Activated CD8-positive, alpha-beta memory T cell treated with anti-CD3 and anti-CD28 coated beads, Interleukin-2, amount 50 U/mL, for 1 hour (primary cell): Measurements from ENCODE around the gene CARD9.
"Not testable (repeated sequence)": the region's sequence is repeated elsewhere in the genome, so short reads cannot be mapped to it uniquely, and the experiment has no call there.

ENCODE experiments used
- DNase-seq: peaks from one replicate; pipeline ENCODE4 v3.0.0-alpha.2; 2020; ENCODE audit errors: extremely low read depth

The CARD9 gene

GRCh38 chr9:136363949-136364748 is 9.3 kb downstream of the CARD9 start:
- no peak for DNase-seq

GRCh38 chr9:136363106-136363948 is 10.1 kb downstream of the CARD9 start, which contains the start of gene DNLZ:
Gene DNLZ (minus strand): TSS chr9:136363744. CDS start chr9:136363714, 30 bp downstream.
- peak; percentile 69 for DNase-seq

- no peak for DNase-seq
Observed at GRCh38 chr9:136362450-136362784, 11.1 kb downstream of the CARD9 start.

GRCh38 chr9:136361754-136362449 is 11.6 kb downstream of the CARD9 start:
- DNase-seq: no peak

DNA sequence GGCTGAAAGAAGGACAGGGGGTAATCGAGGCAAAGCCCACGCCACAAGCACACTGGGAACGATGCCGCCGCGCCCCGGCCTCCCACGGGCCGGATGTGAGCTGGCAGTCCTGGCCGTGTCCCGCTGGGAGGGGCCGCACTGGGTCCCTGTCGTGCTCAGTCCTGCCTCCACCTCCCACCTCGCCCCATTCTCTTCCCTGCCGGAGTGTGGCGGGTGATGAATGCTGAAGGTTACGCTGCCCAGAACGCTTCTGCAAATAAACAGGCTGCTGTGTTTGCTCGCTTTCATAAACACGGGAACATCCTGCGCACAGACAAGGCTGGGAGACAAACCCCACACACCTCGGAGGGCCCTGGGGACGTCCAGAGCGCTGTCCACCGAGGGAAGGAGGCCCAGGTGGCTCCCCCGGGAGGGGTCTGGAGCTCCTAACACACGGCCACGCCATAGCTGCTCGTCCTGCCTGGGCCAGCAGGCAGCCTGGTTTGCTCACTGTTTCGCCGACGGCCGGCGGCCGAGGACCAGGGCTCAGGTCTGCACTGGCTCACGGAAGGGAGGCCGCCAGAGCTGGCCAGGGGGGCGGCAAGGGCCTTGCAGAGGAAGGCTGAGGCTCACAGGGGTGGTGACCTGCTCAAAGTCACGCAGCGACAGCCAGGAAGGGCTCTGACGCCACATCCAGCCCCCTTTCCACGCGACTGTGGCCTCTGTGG is 12.3 kb downstream of the CARD9 start:
- DNase-seq: no peak

- DNase-seq: no peak
Observed at GRCh38 chr9:136359774-136360718, 13.4 kb downstream of the CARD9 start.

GRCh38 chr9:136358888-136359287 is 14.6 kb downstream of the CARD9 start:
- no peak for DNase-seq

GRCh38 chr9:136358016-136358415 is 15.5 kb downstream of the CARD9 start:
- no peak for DNase-seq

DNA sequence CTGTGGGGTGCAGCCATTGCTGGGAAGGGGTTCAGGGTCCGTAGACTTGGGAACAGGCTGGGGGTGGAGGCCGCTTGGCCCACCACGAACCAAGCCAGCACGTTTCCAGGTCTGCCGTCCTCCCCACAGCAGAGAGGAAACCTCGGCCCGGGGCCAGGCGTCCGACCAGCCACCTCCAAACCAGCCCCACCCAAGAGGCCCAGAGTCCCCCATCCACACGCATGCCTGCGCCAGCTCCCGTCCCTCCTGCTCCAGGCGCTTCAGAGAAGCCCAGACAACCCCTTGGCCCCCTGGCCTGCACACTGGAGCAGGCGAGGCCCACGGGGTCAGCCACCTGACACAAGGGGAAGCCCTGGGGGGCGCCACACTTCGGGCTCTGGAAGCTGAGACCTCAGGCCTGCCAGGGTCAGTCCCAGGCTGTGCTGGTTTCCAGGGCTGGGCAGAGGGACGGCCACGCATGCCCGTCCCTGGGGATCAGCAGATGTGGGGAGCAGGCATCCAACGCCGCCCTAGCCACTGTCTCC is 16.2 kb downstream of the CARD9 start:
- DNase-seq: no peak

DNA sequence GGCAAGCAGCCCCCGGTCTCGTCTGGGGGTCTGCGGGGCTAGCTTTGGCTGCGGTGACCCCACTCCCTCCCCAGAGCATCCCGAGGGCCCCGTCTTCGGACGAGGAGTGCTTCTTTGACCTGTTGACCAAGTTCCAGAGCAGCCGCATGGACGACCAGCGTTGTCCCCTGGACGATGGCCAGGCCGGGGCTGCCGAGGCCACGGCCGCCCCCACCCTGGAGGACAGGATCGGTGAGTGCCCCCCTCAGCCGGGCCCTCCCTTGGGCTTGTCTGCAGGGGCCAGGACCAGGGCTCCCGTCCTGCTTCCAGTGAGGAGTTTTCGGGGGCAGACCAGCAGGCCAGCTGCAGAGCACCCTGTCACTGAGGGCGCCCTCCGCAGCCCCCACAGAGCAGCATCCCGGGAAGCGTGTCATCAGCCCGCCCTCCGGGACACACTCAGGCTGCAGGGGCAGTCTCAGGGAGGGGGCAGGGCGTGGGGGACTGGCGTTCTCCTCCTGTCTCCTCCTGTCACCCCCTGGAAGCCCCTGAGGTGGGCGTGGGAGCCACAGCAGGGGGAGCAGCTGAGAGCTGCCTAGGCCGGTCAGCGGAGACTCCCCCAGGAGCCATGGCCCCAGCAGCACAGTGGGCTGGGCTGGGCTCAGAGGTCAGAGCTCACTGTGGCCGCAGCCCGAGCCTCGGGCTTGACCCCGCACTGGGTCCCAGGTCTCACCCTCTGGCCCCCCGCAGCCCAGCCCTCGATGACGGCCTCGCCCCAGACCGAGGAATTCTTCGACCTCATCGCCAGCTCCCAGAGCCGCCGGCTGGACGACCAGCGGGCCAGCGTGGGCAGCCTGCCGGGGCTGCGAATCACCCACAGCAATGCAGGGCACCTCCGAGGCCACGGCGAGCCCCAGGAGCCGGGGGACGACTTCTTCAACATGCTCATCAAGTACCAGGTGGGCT is 17.6 kb downstream of the CARD9 start:
- no peak for DNase-seq

DNA sequence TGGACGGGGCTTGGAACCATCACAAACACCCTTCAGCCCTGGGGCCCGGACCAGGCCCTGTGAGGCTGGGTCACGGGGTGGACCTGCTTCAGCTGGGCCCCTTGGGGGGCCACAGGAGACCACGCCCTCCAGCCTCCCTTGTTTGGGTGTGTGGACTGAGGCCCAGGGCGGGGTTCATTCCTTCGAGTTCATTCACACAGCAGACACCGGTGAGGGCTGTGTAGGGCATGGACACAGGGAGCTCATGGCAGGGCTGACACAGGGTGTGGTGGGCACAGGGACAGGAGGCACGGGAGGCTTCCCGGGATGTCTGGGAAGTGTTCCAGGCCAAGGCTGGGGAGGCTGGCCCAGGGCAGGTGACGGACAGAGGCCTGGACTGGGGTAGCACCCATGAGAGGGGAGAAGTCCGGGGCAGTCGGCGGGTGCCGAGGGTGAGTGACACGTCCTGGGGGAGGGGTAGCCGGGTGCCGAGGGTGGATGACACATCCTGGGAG is 18.8 kb downstream of the CARD9 start:
- no peak for DNase-seq

- DNase-seq: no peak
Observed at GRCh38 chr9:136353757-136354488, 19.5 kb downstream of the CARD9 start.

DNA sequence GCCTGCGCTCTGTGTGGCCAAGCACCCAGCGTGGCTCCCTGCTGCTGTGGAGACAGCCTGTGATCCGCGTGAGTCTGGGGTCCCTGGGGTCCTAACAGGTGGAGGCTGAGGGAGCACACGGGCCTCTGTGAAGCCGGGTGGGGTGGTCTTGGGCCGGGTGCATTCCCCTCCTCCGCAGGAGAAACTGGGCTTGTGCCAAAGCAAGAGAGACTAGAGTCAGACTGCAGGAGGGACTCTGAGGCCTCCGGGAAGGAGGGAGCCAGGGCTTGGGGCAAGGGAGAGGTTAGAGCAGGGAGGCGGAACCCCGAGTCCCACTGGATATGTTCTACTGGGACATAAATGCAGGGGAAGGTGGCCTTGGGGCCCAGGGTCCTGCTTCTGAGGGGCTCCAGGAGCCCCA is 20.4 kb downstream of the CARD9 start:
- no peak for DNase-seq

GRCh38 chr9:136352682-136353081 is 20.8 kb downstream of the CARD9 start:
- DNase-seq: no peak

DNA sequence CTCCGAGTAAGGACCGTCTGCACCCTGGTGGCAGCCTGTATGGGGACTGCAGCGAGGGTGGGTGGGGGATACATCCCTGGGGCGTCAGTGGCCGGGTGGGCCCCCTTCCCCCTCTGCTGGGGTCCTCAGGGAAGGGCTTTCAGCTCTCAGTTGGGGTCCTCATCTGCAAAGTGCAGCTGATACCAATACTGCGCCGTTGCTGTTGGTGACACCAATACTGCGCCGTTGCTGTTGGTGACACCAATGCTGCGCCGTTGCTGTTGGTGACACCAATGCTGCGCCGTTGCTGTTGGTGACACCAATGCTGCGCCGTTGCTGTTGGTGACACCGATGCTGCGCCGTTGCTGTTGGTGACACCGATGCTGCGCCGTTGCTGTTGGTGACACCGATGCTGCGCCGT is 21.6 kb downstream of the CARD9 start:
- not testable (repeated sequence) for DNase-seq

DNA sequence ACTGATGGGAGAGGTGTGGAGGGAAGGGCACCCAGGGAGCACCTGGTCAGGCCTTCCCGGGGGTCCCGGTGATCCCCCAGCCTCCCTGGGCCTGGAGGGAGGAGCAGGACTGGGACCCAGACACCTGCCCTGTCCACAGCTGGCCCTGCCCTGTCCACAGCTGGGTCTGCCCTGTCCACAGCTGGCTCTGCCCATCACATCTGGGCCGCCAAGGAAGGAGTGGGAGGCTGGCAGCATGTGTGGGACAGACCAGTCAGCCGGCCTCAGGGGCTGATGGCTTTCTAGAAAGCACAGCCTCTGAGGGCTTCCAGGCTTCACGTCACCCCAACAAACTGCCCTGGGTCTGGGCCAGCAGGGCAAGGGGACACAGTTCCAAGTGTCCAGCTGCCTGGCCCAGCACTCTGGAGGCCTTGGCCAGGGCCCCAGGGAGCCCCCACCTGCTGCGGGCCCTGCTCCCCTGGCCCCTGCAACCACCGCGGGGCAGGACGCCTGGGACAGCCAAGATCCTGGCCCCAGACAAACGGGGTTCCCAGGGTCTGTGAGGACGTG is 22.1 kb downstream of the CARD9 start:
- DNase-seq: no peak

- no peak for DNase-seq
Observed at GRCh38 chr9:136349546-136349945, 23.9 kb downstream of the CARD9 start.

GRCh38 chr9:136348691-136349090 is 24.8 kb downstream of the CARD9 start:
- no peak for DNase-seq
